GM21737 (cell line): ENCODE results near the gene SLF1.
A peak's percentile ranks its signal among the peaks of the same experiment; 100 is the strongest.

Source experiments
- ATAC-seq: cut with Tn5 transposase; IDR thresholded peaks from one replicate; pipeline ENCODE4 v1.9.1; 2021; ENCODE audit warnings: mild to moderate bottlenecking, moderate library complexity; ENCODE audit not compliant: unreplicated experiment

Gene SLF1

GRCh38 chr5:94660506-94660905, 42.0 kb downstream of the SLF1 start:
- no peak for ATAC-seq

- no peak for ATAC-seq
Measured at GRCh38 chr5:94661086-94661485, 42.6 kb downstream of the SLF1 start.

- no peak for ATAC-seq
Measured at GRCh38 chr5:94667937-94668336, 49.5 kb downstream of the SLF1 start.

- ATAC-seq: no peak
Measured at GRCh38 chr5:94670726-94671125, 52.3 kb downstream of the SLF1 start.

- no peak for ATAC-seq
Measured at GRCh38 chr5:94672746-94673145, 54.3 kb downstream of the SLF1 start.

- no peak for ATAC-seq
Measured at GRCh38 chr5:94674490-94675382, 56.3 kb downstream of the SLF1 start.

GRCh38 chr5:94675965-94676618, 57.6 kb downstream of the SLF1 start:
- ATAC-seq: no peak

GRCh38 chr5:94682814-94683520, 64.5 kb downstream of the SLF1 start:
- no peak for ATAC-seq

- ATAC-seq: no peak
Measured at GRCh38 chr5:94689908-94690307, 71.4 kb downstream of the SLF1 start.

GRCh38 chr5:94690778-94691177, 72.3 kb downstream of the SLF1 start:
- no peak for ATAC-seq

GRCh38 chr5:94691291-94691690, 72.8 kb downstream of the SLF1 start:
- no peak for ATAC-seq

GRCh38 chr5:94691949-94692348, 73.5 kb downstream of the SLF1 start:
- ATAC-seq: no peak

GRCh38 chr5:94692581-94692980, 74.1 kb downstream of the SLF1 start:
- no peak for ATAC-seq

GRCh38 chr5:94693043-94693822, 74.8 kb downstream of the SLF1 start:
- peak; percentile 63 for ATAC-seq

GRCh38 chr5:94693845-94694370, 75.4 kb downstream of the SLF1 start:
- no peak for ATAC-seq

GRCh38 chr5:94694671-94695070, 76.2 kb downstream of the SLF1 start:
- no peak for ATAC-seq

- no peak for ATAC-seq
Measured at GRCh38 chr5:94698197-94698596, 79.7 kb downstream of the SLF1 start.

- ATAC-seq: no peak
Measured at GRCh38 chr5:94699562-94699961, 81.1 kb downstream of the SLF1 start.

- peak; percentile 73 for ATAC-seq
Measured at GRCh38 chr5:94700592-94700991, 82.1 kb downstream of the SLF1 start.

GRCh38 chr5:94702729-94703128, 84.3 kb downstream of the SLF1 start:
- ATAC-seq: peak; percentile 67

GRCh38 chr5:94705427-94705826, 87.0 kb downstream of the SLF1 start:
- no peak for ATAC-seq
